ENCODE results near the gene GNL1. TPM values are rescaled to one million over a fixed set of nuclear protein-coding genes. Genes with fewer than 3 reads are reported as not detected.
A peak's percentile ranks its signal among the peaks of the same experiment; 100 is the strongest.

GNL1 gene
- total and polyA plus RNA-seq, 2 experiments from 2014 or later = 31.4 to 42.5 TPM

DNA sequence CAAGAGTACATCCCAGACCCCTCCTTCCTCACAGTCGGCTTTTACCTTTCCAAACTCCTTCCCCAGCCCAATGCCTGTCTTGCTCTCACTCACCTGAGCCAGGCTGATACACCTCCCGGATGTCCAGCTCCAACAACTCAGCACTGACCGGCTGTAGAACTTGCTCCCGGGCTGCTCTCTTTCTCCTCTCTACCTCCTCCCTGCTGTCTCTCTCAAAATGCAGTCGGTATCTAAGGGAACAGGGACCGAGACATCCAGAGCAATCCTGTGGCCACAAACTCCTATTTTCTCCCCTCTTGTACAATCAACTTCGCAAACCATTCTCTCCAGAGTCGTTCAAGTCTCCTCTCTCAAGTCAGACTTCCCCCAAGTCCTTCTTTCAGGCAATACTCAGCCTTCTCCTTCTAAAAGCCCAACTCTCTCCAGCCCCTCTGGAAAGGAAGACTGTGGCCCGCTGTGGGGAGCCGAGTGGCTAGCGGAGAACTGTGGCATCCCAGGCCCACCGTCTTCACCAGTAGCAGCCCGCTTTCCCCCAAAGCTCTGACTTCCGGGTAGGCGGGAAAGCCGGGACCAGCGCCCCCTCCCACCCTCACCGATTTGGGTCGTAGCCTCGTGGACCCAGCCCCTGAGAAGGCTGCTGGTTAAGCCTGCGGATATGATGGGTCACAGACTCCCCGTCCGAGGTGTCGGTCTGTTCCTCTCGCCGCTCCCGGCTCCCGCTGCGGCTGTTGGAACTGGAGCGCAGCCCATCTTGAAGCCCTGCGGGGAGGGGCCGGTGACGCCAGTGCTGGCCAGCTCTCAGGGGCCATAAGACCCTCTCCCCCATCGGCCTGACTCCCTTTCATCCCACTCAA is 1.1 kb downstream of the GNL1 start:
- Histone ChIP-seq H3K36me3 (ENCODE audit: insufficient read depth) (no peaks in the 10 kb centered on the region; the same call in 1 of the 2 replicates), H3K4me2 (peak overlapping the region; percentile 80), H3K9me2 (ENCODE audit: insufficient read depth) (no peaks in the 10 kb centered on the region), H3K27me3 (ENCODE audit: insufficient read depth) (no peaks in the 10 kb centered on the region), H3K4me1 (ENCODE audit: insufficient read depth) (peaks cover 9% of the 10 kb centered on the region; the same call in 1 of the 2 replicates), H2AFZ (peak overlapping the region; percentile 98), H3F3A (replicated peaks; ENCODE audit: low read depth) (peaks cover 20% of the 10 kb centered on the region; the same call in 1 of the 2 replicates), H3K79me2 (replicated peaks; ENCODE audit: insufficient read depth) (peaks cover 38% of the 10 kb centered on the region), H3K27ac (ENCODE audit: low read depth) (peak overlapping the region; percentile 94), H4K20me1 (replicated peaks; ENCODE audit: insufficient read depth) (peaks cover 14% of the 10 kb centered on the region), H3K4me3 (peak overlapping the region; percentile 65)
- DNase-seq (ENCODE audit: low spot score) = peak; percentile 71
- peaks cover 15% of the 10 kb centered on the region for H3K27me3 Mint-ChIP-seq (ENCODE audit: insufficient read depth, low read depth, poor library complexity)
- H3K36me3 Mint-ChIP-seq (ENCODE audit: low read depth) = peaks cover 63% of the 10 kb centered on the region
- peak; percentile 28 for ATAC-seq
- peaks cover 3% of the 10 kb centered on the region; the same call in 1 of the 3 replicates for H3K9me3 Mint-ChIP-seq
- peak overlapping the region; percentile 98 for H3K4me3 Mint-ChIP-seq
- no peak for TF ChIP-seq JUNB (IDR thresholded peaks at IDR 0.05; ENCODE audit: unreplicated experiment)
- peak; percentile 36; the same call in 1 of the 2 replicates for TF ChIP-seq CREB1 (CRISPR knock-in tag; IDR thresholded peaks at IDR 0.05; ENCODE audit: low read depth)
- H3K4me1 Mint-ChIP-seq = peaks cover 12% of the 10 kb centered on the region
- peak overlapping the region; percentile 98 for H3K27ac Mint-ChIP-seq

DNA sequence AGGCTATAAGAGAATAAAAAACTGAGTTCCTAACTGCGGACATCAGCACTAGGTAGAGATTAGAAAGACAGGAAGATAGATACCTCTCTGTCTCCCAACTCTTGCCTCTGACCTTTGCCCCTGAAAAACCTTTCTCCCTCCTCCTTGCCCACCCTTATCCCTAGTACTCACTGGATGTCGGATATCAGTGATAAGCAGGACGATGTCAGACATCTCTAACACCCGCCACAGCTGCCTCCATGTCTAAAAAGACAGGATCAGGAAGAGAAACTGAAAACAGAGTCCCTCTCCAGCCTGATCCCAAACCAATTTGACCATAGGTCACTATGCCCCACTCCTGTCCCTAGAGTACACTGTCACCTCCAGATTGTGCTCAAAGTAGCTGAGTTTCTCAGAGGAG is 1.9 kb downstream of the GNL1 start:
- Histone ChIP-seq H3K79me2 (replicated peaks; ENCODE audit: insufficient read depth) (peaks cover 33% of the 10 kb centered on the region), H3K4me3 (peak overlapping the region; percentile 65; the same call in 1 of the 2 replicates), H3K36me3 (ENCODE audit: insufficient read depth) (no peaks in the 10 kb centered on the region; the same call in 1 of the 2 replicates), H3K4me2 (peak overlapping the region; percentile 80), H2AFZ (no peak overlapping the region), H3K27me3 (ENCODE audit: insufficient read depth) (no peaks in the 10 kb centered on the region), H3F3A (replicated peaks; ENCODE audit: low read depth) (peaks cover 20% of the 10 kb centered on the region; the same call in 1 of the 2 replicates), H4K20me1 (replicated peaks; ENCODE audit: insufficient read depth) (peaks cover 14% of the 10 kb centered on the region), H3K4me1 (ENCODE audit: insufficient read depth) (peaks cover 9% of the 10 kb centered on the region; the same call in 1 of the 2 replicates), H3K9me2 (ENCODE audit: insufficient read depth) (no peaks in the 10 kb centered on the region), H3K27ac (ENCODE audit: low read depth) (no peak overlapping the region)
- H3K27ac Mint-ChIP-seq = no peak overlapping the region
- peaks cover 64% of the 10 kb centered on the region for H3K36me3 Mint-ChIP-seq (ENCODE audit: low read depth)
- TF ChIP-seq, protein P1, sequence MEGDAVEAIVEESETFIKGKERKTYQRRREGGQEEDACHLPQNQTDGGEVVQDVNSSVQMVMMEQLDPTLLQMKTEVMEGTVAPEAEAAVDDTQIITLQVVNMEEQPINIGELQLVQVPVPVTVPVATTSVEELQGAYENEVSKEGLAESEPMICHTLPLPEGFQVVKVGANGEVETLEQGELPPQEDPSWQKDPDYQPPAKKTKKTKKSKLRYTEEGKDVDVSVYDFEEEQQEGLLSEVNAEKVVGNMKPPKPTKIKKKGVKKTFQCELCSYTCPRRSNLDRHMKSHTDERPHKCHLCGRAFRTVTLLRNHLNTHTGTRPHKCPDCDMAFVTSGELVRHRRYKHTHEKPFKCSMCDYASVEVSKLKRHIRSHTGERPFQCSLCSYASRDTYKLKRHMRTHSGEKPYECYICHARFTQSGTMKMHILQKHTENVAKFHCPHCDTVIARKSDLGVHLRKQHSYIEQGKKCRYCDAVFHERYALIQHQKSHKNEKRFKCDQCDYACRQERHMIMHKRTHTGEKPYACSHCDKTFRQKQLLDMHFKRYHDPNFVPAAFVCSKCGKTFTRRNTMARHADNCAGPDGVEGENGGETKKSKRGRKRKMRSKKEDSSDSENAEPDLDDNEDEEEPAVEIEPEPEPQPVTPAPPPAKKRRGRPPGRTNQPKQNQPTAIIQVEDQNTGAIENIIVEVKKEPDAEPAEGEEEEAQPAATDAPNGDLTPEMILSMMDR (conservative IDR thresholded peaks at IDR 0.05; ENCODE audit: low read depth in 2 of 2) = no peak
- TF ChIP-seq ZNF331 (CRISPR knock-in tag; IDR thresholded peaks at IDR 0.05; ENCODE audit: low read depth) (no peak), ZNF114 (CRISPR knock-in tag; IDR thresholded peaks at IDR 0.05) (no peak), EZH2phosphoT487 (IDR thresholded peaks at IDR 0.05; ENCODE audit: unreplicated experiment) (no peak), EZH2 (IDR thresholded peaks at IDR 0.05; ENCODE audit: low read depth, unreplicated experiment) (no peak), JUNB (IDR thresholded peaks at IDR 0.05; ENCODE audit: unreplicated experiment) (no peak), NANOG (IDR thresholded peaks at IDR 0.05; ENCODE audit: borderline replicate concordance) (no peak), STAT1 (IDR thresholded peaks at IDR 0.05; ENCODE audit: unreplicated experiment) (no peak), POLR2AphosphoS5 (IDR thresholded peaks at IDR 0.05; ENCODE audit: low read depth) (no peak), CREB1 (CRISPR knock-in tag; IDR thresholded peaks at IDR 0.05; ENCODE audit: low read depth) (no peak)
- TF ChIP-seq, protein P2, sequence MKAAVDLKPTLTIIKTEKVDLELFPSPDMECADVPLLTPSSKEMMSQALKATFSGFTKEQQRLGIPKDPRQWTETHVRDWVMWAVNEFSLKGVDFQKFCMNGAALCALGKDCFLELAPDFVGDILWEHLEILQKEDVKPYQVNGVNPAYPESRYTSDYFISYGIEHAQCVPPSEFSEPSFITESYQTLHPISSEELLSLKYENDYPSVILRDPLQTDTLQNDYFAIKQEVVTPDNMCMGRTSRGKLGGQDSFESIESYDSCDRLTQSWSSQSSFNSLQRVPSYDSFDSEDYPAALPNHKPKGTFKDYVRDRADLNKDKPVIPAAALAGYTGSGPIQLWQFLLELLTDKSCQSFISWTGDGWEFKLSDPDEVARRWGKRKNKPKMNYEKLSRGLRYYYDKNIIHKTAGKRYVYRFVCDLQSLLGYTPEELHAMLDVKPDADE (IDR thresholded peaks at IDR 0.05) = no peak
- DNase-seq (ENCODE audit: low spot score) (no peak), ATAC-seq (no peak)
- peaks cover 14% of the 10 kb centered on the region for H3K27me3 Mint-ChIP-seq (ENCODE audit: insufficient read depth, low read depth, poor library complexity)
- H3K4me3 Mint-ChIP-seq = peak overlapping the region; percentile 98
- H3K9me3 Mint-ChIP-seq = peaks cover 3% of the 10 kb centered on the region; the same call in 1 of the 3 replicates
- peaks cover 12% of the 10 kb centered on the region for H3K4me1 Mint-ChIP-seq
